BE2C (cell line): ENCODE measurements around the gene PPIL6.

Source experiments
- DNase-seq: peaks from one replicate; pipeline ENCODE4 v3.0.0-alpha.2; 2020
- H3K27me3 ChIP-seq: fragments of 250-450 bp; sonication (Bioruptor Pico); 2 replicates; pipeline ENCODE4 v1.5.1; 2020; ENCODE audit warnings: mild to moderate bottlenecking
- H3K36me3 ChIP-seq: fragments of 250-450 bp; sonication (Bioruptor Pico); 2 replicates; pipeline ENCODE4 v1.5.1; 2020; ENCODE audit warnings: mild to moderate bottlenecking
- H3K4me1 ChIP-seq: fragments of 250-450 bp; sonication (Bioruptor Pico); 2 replicates; pipeline ENCODE4 v1.5.1; 2020
- H3K4me3 ChIP-seq: 2 replicates; pipeline ENCODE4 v1.5.1; 2011; ENCODE audit warnings: low read depth, low read length
- H3K9me3 ChIP-seq: fragments of 250-450 bp; sonication (Bioruptor Pico); 2 replicates; pipeline ENCODE4 v1.5.1; 2020
- TF ChIP-seq, protein P1 (sequence below): IDR thresholded peaks from 2 replicates; pipeline ENCODE4 v1.5.1; 2012; ENCODE audit warnings: mild to moderate bottlenecking, low read depth, low read length

The PPIL6 gene

DNA sequence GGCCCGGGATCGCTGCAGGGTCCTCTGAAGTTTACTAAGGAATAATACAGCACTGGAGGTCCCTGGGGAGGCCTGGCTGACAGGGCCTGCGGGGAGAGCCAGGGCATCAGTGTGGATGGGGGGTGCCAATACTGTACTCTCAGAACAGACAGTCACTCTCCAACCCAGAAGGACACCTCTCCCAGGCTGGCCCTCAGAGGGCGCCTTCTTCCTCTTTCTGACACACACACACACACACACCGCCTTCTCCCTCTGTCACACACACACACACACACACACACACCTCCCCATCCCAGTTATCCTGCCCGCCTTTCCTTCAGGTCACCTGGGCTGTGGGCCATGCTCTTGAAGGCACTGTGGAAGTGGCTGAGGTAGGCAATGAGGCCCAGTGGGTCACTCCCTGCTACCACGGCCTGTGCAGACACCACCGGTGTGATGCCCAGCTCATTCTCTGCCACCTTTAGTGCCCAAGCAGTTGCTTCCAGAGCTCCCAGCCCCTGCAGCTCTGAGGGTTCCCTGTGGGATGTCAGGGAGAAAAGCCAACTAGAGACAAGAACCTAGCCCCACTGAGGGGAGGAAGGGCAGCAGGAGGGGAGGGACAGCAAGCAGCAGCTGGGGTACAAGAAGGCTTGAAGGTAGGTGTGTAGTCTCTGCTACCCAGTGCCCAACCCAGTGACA, 7.6 kb upstream of the PPIL6 start:
- Histone ChIP-seq H3K4me3 (no peak overlapping the region), H3K36me3 (peaks cover 46% of the 10 kb centered on the region), H3K9me3 (no peaks in the 10 kb centered on the region; the same call in 1 of the 2 replicates)

DNA sequence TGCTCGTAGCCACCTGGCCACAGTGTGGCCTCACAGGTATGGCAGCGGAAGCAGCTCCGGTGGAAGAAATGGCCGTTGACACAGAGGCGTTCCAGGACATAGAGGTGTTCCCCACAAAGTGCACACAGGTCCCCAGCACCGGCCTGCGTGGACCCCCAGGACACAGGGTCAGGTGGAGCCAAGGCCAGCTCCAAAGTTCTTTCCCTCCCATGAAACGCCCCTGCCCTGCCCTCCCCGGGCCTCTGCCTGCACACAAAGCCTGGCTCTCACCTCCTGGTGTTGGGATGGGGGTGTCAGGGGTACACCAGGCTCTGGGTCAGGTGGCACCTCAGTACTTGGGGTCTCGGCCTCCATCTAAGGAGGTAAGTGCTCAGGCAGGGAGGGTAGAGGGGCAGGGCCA, 6.7 kb upstream of the PPIL6 start:
- Histone ChIP-seq H3K9me3 (no peaks in the 10 kb centered on the region; the same call in 1 of the 2 replicates), H3K36me3 (peaks cover 49% of the 10 kb centered on the region)

More for the DNA sequence above, 7.6 kb upstream of the PPIL6 start:
- H3K27me3 ChIP-seq: no peaks in the 10 kb centered on the region
- DNase-seq: peak; percentile 51
- H3K4me1 ChIP-seq: no peaks in the 10 kb centered on the region
- TF ChIP-seq, protein P1, sequence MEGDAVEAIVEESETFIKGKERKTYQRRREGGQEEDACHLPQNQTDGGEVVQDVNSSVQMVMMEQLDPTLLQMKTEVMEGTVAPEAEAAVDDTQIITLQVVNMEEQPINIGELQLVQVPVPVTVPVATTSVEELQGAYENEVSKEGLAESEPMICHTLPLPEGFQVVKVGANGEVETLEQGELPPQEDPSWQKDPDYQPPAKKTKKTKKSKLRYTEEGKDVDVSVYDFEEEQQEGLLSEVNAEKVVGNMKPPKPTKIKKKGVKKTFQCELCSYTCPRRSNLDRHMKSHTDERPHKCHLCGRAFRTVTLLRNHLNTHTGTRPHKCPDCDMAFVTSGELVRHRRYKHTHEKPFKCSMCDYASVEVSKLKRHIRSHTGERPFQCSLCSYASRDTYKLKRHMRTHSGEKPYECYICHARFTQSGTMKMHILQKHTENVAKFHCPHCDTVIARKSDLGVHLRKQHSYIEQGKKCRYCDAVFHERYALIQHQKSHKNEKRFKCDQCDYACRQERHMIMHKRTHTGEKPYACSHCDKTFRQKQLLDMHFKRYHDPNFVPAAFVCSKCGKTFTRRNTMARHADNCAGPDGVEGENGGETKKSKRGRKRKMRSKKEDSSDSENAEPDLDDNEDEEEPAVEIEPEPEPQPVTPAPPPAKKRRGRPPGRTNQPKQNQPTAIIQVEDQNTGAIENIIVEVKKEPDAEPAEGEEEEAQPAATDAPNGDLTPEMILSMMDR: no peak

DNA sequence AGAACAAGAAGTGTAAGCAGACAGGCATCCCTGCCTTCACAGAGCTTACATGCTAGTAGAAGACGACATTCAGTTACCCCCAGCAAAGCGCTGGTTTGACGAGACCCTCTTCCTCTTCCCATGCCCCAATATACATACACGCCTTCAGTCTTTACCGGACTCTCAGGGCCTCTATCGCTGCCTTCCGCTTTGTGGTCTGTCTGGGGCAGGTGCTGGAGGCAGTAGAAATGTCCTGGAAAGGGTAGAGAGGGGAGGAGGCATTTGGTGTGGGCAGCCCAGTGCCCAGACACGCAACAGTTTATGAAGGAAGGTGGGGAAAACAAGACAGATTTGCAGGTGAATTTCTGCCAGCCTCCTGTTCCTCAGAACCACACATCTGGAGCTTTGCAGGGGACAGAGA, 6.1 kb upstream of the PPIL6 start:
- TF ChIP-seq, protein P1: no peak
- H3K36me3 ChIP-seq: peaks cover 44% of the 10 kb centered on the region

More for the DNA sequence above, 6.7 kb upstream of the PPIL6 start:
- H3K4me3 ChIP-seq: no peak overlapping the region
- DNase-seq: no peak
- H3K4me1 ChIP-seq: no peaks in the 10 kb centered on the region
- no peaks in the 10 kb centered on the region for H3K27me3 ChIP-seq
- TF ChIP-seq, protein P1: no peak

DNA sequence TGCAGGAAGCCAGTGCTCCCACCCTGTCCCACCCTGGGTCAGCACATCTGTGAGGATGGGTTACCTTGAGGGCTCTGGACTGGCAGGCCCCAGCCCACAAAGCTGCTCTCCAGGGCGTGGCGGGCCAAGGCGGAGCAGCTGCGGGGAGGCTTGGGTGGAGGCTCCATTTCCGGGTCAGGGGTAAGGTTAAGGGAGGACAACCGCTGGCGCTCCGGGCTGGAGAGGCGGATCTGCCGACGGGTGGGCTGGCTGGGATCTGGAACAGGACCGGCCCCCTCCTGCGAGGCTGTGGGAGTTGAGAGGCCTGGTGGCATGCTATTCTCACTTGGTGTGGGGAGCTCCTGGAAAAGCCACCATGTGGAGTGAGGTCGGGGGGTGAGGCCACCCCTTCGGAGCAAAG, 5.6 kb upstream of the PPIL6 start:
- Histone ChIP-seq H3K4me1 (no peaks in the 10 kb centered on the region; the same call in 1 of the 2 replicates), H3K36me3 (peaks cover 40% of the 10 kb centered on the region), H3K4me3 (no peak overlapping the region), H3K27me3 (no peaks in the 10 kb centered on the region; the same call in 1 of the 2 replicates), H3K9me3 (no peaks in the 10 kb centered on the region; the same call in 1 of the 2 replicates)
- no peak for DNase-seq
- TF ChIP-seq, protein P1: no peak

More for the DNA sequence above, 6.1 kb upstream of the PPIL6 start:
- no peak for DNase-seq
- no peaks in the 10 kb centered on the region; the same call in 1 of the 2 replicates for H3K4me1 ChIP-seq
- no peak overlapping the region for H3K4me3 ChIP-seq
- no peaks in the 10 kb centered on the region; the same call in 1 of the 2 replicates for H3K9me3 ChIP-seq
- no peaks in the 10 kb centered on the region; the same call in 1 of the 2 replicates for H3K27me3 ChIP-seq

DNA sequence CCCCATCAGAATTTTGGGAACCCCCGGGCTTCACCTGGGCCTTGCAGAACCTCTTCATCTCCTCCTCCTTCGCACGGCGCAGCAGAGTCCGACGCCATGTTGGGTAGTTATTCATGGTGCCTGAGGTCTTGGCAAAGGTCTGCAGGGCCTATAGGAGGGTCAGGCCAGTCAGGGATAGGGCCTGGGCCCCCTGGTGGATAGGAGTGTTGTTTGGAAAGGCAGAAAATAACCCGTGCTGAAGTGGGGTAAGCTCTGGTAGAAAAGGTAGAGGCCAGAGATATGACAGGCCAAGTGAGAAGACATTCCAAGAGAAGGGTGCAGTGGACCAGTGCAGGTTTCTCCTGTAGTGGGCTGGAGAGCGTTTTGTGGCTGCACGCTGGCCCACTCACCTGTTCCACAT, 5.0 kb upstream of the PPIL6 start:
- TF ChIP-seq, protein P1: peak; percentile 30
- no peak for DNase-seq
- peaks cover 40% of the 10 kb centered on the region for H3K36me3 ChIP-seq

DNA sequence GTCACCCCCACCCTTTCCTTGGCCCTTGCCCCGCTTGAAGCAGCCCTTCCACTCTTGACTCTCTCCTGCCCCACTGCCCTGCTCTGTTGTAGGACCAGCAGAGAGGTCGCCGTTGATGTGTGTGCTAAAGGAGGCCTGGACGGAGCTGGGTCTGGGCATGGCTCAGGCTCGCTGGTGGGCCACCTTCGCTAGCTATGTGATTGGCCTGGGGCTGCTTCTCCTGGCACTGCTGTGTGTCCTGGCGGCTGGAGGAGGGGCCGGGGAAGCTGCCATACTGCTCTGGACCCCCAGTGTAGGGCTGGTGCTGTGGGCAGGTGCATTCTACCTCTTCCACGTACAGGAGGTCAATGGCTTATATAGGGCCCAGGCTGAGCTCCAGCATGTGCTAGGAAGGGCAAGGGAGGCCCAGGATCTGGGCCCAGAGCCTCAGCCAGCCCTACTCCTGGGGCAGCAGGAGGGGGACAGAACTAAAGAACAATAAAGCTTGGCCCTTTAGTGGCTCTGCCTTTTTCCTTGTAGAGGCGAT, 3.1 kb upstream of the PPIL6 start:
- H3K4me1 ChIP-seq: no peaks in the 10 kb centered on the region; the same call in 1 of the 2 replicates
- H3K4me3 ChIP-seq: no peak overlapping the region
- H3K27me3 ChIP-seq: no peaks in the 10 kb centered on the region; the same call in 1 of the 2 replicates
- no peaks in the 10 kb centered on the region for H3K9me3 ChIP-seq
- TF ChIP-seq, protein P1: no peak
- no peak for DNase-seq
- peaks cover 40% of the 10 kb centered on the region for H3K36me3 ChIP-seq

More for the DNA sequence above, 5.0 kb upstream of the PPIL6 start:
- no peaks in the 10 kb centered on the region; the same call in 1 of the 2 replicates for H3K9me3 ChIP-seq
- no peak overlapping the region for H3K4me3 ChIP-seq
- H3K4me1 ChIP-seq: no peaks in the 10 kb centered on the region; the same call in 1 of the 2 replicates
- no peaks in the 10 kb centered on the region; the same call in 1 of the 2 replicates for H3K27me3 ChIP-seq
